ENCODE results near the gene ZFP64. TPM values are rescaled to one million over a fixed set of nuclear protein-coding genes. Genes with fewer than 3 reads are reported as not detected.

Gene ZFP64
- total RNA-seq, 1 experiment from 2014 or later, result 16.0 TPM

DNA sequence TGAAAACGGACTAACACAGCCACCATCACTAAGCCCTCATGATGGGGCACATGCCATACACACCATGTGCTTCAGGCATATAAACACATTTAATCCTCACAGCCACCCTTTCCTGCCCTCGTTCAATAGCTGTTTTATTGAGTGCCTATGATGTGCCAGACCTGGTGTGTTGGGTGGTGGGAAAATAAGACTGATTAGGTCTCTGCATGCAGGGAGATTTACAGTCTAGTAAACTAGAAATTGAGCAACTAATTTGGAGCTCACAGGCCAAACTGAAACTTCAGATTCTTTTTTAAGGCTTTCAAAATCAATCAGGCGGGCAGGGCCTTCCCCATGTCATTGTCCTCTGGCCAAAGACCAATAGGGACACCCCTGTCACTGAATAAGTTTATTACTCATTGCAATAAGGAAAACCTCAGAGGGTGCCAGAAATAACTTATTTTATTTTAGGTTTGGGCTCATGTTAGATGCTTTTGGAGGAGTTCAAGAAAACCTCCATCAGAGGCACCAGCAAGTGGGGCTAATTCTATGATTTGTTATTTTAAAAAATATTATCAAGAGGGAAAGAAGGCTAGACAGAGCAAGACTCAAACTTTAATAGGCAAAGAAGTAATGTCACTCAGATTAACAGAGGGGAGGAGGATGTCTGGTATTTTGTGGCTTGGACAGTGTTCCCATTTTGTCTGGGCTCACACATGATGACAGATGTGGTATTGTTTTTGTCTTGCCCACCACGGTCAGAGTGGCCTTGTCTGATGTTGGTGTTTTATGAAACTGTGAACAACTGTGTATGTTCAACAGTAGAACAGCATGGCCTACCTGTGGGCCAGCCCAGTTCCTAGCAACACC, 12.0 kb downstream of the ZFP64 start:
- Histone ChIP-seq H3K27me3 (ENCODE audit: insufficient read depth, low read length) (no peaks in the 10 kb centered on the region), H2AFZ (ENCODE audit: low read depth, low read length, poor library complexity, severe bottlenecking) (no peak overlapping the region), H3K9ac (ENCODE audit: low read length) (no peak overlapping the region), H3K9me3 (ENCODE audit: control insufficient read depth in 1 of 2, insufficient read depth in 1 of 2, low read depth in 1 of 2, low read length in 2 of 2) (no peaks in the 10 kb centered on the region), H3K79me2 (ENCODE audit: insufficient read depth, low read length) (no peaks in the 10 kb centered on the region), H3K36me3 (ENCODE audit: control insufficient read depth in 1 of 2, insufficient read depth in 2 of 2, low read length in 2 of 2) (peaks cover 4 to 6% of the 10 kb centered on the region in 2 experiments; a peak in 1 of 4 replicates), H3K4me2 (ENCODE audit: low read length) (no peak overlapping the region), H4K20me1 (ENCODE audit: insufficient read depth) (no peaks in the 10 kb centered on the region), H3K4me1 (ENCODE audit: control insufficient read depth in 1 of 2, insufficient read depth in 2 of 2, low read length in 2 of 2) (no peaks in the 10 kb centered on the region), H3K27ac (ENCODE audit: low read depth, low read length) (no peak overlapping the region), H3K4me3 (replicated peaks in 1 of 2; ENCODE audit: low read depth in 1 of 2, low read length in 2 of 2) (no peak overlapping the region), H3K9me2 (ENCODE audit: insufficient read depth) (no peaks in the 10 kb centered on the region)
- no TSS peak for BruUV-seq (replicated peaks)
- intact Hi-C loops (cut with micrococcal nuclease), result no loop called here
- POLR2A ChIA-PET, result no interaction called here
- CTCF ChIA-PET, result no interaction called here
- RAD21 ChIA-PET (ENCODE audit: low non-redundant PET in 1 of 2, low total read pairs in 2 of 2, uncharacterized antibody in 2 of 2, unreplicated experiment in 2 of 2), result no interaction called here
- ATAC-seq (no peak), DNase-seq (ENCODE audit: low read depth, low spot score) (no peak)
- TF ChIP-seq JUND (IDR thresholded peaks at IDR 0.05) (no peak), POLR2AphosphoS5 (IDR thresholded peaks at IDR 0.05; ENCODE audit: low read depth, low read length) (no peak), CBX3 (IDR thresholded peaks at IDR 0.05; ENCODE audit: low read depth) (no peak), ZFX (IDR thresholded peaks at IDR 0.05) (no peak), CEBPB (IDR thresholded peaks at IDR 0.05; ENCODE audit: low read depth) (no peak)
- TF ChIP-seq, protein P1, sequence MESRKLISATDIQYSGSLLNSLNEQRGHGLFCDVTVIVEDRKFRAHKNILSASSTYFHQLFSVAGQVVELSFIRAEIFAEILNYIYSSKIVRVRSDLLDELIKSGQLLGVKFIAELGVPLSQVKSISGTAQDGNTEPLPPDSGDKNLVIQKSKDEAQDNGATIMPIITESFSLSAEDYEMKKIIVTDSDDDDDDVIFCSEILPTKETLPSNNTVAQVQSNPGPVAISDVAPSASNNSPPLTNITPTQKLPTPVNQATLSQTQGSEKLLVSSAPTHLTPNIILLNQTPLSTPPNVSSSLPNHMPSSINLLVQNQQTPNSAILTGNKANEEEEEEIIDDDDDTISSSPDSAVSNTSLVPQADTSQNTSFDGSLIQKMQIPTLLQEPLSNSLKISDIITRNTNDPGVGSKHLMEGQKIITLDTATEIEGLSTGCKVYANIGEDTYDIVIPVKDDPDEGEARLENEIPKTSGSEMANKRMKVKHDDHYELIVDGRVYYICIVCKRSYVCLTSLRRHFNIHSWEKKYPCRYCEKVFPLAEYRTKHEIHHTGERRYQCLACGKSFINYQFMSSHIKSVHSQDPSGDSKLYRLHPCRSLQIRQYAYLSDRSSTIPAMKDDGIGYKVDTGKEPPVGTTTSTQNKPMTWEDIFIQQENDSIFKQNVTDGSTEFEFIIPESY (IDR thresholded peaks at IDR 0.05; ENCODE audit: extremely low read depth, insufficient replicate concordance, low read length), result no peak

DNA sequence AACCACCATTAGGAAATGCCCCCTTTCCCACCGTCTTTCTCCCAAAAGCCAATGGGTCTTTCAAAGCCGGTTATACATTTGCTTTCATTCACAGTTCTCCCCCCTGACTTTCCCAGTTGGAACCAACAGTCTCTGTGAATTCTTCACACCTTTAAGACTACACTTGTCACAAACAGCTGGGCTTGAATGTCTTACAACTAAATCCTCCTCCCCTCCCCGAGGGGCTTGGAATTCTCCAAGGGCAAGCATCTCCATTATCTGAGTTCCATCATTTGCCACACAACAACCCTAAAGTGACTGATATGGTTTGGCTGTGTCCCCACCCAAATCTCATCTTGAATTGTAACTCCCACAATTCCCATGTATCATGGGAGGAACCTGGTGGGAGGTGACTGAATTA, 12.9 kb downstream of the ZFP64 start:
- no peak overlapping the region for H2AFZ ChIP-seq (ENCODE audit: low read depth, low read length, poor library complexity, severe bottlenecking)
- POLR2A ChIA-PET, result interaction anchor here (1.0 kb wide), 1 partner anchor 29 kb away, joined by 3 read pairs; no protein-coding TSS in a partner anchor
- no TSS peak for BruUV-seq (replicated peaks)
- H3K27me3 ChIP-seq (ENCODE audit: insufficient read depth, low read length), result no peaks in the 10 kb centered on the region
- H3K79me2 ChIP-seq (ENCODE audit: insufficient read depth, low read length), result no peaks in the 10 kb centered on the region
- CTCF ChIA-PET, result interaction anchor here (1.0 kb wide), 1 partner anchor 13 kb away, joined by 3 read pairs; the partner anchor contains the start of gene ZFP64
- intact Hi-C loops (cut with micrococcal nuclease), result no loop called here
- RAD21 ChIA-PET (ENCODE audit: low non-redundant PET in 1 of 2, low total read pairs in 2 of 2, uncharacterized antibody in 2 of 2, unreplicated experiment in 2 of 2), result no interaction called here
- 0 out of 4 replicates have a peak, but pooled peaks cover under 1 to 2% of the 10 kb centered on the region in 2 experiments for H3K36me3 ChIP-seq (ENCODE audit: control insufficient read depth in 1 of 2, insufficient read depth in 2 of 2, low read length in 2 of 2)
- no peaks in the 10 kb centered on the region for H3K9me2 ChIP-seq (ENCODE audit: insufficient read depth)
- H3K4me1 ChIP-seq (ENCODE audit: control insufficient read depth in 1 of 2, insufficient read depth in 2 of 2, low read length in 2 of 2), result no peaks in the 10 kb centered on the region
- no peaks in the 10 kb centered on the region for H3K9me3 ChIP-seq (ENCODE audit: control insufficient read depth in 1 of 2, insufficient read depth in 1 of 2, low read depth in 1 of 2, low read length in 2 of 2)
- DNase-seq (ENCODE audit: low read depth, low spot score) (no peak), ATAC-seq (no peak)
- H3K4me2 ChIP-seq (ENCODE audit: low read length), result no peak overlapping the region
- H3K9ac ChIP-seq (ENCODE audit: low read length), result no peak overlapping the region
- no peak overlapping the region for H3K4me3 ChIP-seq (replicated peaks in 1 of 2; ENCODE audit: low read depth in 1 of 2, low read length in 2 of 2)
- H3K27ac ChIP-seq (ENCODE audit: low read depth, low read length), result no peak overlapping the region
- H4K20me1 ChIP-seq (ENCODE audit: insufficient read depth), result no peaks in the 10 kb centered on the region
- TF ChIP-seq, protein P2, sequence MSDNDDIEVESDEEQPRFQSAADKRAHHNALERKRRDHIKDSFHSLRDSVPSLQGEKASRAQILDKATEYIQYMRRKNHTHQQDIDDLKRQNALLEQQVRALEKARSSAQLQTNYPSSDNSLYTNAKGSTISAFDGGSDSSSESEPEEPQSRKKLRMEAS (IDR thresholded peaks at IDR 0.05), result no peak
- TF ChIP-seq EGR1 (IDR thresholded peaks at IDR 0.05; ENCODE audit: low read depth), result no peak
- TF ChIP-seq POLR2A (IDR thresholded peaks at IDR 0.05; ENCODE audit: borderline replicate concordance, extremely low read depth, insufficient read depth, insufficient read length), result no peak
- TF ChIP-seq SRF (IDR thresholded peaks at IDR 0.05; ENCODE audit: low read depth), result no peak
- no peak for TF ChIP-seq YY1 (IDR thresholded peaks at IDR 0.05; ENCODE audit: extremely low read depth, insufficient replicate concordance, low read depth, low read length)
- TF ChIP-seq, protein P3, sequence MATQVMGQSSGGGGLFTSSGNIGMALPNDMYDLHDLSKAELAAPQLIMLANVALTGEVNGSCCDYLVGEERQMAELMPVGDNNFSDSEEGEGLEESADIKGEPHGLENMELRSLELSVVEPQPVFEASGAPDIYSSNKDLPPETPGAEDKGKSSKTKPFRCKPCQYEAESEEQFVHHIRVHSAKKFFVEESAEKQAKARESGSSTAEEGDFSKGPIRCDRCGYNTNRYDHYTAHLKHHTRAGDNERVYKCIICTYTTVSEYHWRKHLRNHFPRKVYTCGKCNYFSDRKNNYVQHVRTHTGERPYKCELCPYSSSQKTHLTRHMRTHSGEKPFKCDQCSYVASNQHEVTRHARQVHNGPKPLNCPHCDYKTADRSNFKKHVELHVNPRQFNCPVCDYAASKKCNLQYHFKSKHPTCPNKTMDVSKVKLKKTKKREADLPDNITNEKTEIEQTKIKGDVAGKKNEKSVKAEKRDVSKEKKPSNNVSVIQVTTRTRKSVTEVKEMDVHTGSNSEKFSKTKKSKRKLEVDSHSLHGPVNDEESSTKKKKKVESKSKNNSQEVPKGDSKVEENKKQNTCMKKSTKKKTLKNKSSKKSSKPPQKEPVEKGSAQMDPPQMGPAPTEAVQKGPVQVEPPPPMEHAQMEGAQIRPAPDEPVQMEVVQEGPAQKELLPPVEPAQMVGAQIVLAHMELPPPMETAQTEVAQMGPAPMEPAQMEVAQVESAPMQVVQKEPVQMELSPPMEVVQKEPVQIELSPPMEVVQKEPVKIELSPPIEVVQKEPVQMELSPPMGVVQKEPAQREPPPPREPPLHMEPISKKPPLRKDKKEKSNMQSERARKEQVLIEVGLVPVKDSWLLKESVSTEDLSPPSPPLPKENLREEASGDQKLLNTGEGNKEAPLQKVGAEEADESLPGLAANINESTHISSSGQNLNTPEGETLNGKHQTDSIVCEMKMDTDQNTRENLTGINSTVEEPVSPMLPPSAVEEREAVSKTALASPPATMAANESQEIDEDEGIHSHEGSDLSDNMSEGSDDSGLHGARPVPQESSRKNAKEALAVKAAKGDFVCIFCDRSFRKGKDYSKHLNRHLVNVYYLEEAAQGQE (IDR thresholded peaks at IDR 0.05; ENCODE audit: low read depth), result no peak
- TF ChIP-seq ELF1 (IDR thresholded peaks at IDR 0.05; ENCODE audit: borderline replicate concordance, low read depth), result no peak
- no peak for TF ChIP-seq SIN3A (IDR thresholded peaks at IDR 0.05; ENCODE audit: low read depth)

Data from HCT116 (cell line).